Renal cortical epithelial cell (primary cell): Measurements from ENCODE around the gene METTL8. TPM values are rescaled to one million over a fixed set of nuclear protein-coding genes. Genes with fewer than 3 reads are reported as not detected.
A peak's percentile ranks its signal among the peaks of the same experiment; 100 is the strongest.

Experiments
- DNase-seq: peaks from one replicate; pipeline ENCODE4 v3.0.0-alpha.2; 2011; ENCODE audit warnings: low read depth
- total RNA-seq: library from RNA; depleted of rRNA; stranded (reverse); fragments of >200 nt; gene quantifications from 2 replicates; pipeline ENCODE4 v1.2.3, GENCODE V29; 2014

The METTL8 gene
- total RNA-seq, 1 donor from 2014 or later: 37.3 TPM

DNA sequence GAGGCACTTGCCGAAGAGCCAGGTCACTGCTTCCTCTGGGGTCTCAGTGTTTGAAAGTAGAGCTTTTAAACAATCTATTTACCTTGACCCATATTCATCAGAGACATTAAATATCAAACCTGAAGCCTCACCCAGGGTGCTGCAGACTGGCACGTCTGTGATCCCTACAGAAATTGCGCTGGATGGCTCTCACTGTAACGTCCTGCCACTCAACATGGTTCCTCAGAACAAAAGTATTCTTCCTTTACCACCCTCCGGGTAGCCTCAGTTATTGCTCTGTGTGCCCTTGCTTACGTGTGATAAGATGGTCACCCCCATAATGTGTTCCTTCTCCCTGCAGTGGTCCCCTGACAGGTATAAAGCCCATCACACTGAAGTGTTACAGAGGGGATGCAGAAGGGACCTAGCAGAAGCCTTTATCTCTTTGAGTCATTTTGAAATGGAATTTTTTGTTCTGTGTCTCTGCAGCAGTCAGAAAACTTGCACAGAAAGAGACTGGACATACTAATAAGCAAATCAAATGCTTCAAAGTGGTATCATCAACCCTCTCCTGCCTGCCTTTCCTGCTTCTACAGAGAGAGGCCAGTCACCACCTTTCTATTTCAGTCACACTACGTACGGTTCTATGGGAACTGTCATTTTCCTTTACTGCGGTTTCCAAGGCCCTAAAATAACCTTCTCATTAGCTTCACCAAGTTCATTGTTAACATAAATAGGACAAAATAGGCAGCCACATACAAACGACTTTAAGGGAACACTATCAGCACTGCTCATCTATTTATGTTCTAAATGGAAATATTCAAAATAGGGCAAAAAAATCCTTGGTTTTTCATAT lies 86.8 kb downstream of the METTL8 start:
- peak; percentile 9 for DNase-seq

DNA sequence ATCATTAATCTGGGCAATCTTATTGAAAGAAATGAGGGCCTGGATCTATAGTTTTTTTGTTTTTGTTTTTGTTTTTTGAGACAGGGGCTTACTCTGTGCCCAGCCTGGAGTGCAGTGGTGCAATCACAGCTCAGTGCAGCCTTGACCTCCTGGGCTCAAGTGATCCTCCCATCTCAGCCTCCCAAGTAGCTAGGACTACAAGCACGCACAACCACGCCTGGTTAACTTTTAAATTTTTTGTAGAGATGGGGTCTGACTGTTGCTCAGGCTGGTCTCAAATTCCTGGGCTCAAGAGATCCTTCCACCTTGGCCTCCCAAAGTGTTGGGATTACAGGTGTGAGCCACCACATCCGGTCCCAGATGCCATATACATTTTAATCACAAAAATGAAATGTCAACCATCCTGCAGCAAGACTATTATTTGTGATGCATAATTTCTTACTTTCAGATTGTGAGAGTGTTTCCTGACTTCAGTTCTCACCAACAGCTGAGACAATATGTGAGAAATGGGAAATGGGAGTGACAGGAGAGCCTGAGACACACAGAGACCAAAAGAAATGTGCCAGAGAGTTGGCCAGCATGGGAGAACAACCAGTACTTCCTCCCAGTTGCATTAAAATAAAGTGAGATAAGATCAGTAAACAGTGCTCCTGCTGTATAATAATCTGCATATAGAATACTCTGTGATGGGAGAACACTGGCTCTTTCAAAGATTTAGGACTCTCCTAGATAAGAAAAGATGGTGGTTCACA lies 87.6 kb downstream of the METTL8 start:
- DNase-seq: no peak

DNA sequence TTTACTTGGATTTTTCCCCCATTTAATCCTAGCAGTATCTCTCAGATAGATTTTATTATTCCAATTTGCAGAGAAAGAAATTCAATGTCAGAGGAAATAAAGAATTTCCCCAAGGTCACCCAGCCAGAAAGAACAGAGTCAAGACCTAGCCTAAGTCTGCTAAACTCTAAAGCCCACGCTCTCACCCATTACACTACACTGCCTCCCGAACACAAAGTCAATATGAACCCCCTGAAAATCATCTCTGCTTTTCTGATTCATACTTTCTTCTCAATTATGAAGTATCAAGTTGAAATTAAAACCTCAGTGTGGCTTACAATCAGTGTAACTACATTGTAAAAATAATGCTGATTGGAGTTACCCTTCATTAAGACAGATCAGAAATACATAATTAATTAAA lies 89.6 kb downstream of the METTL8 start:
- no peak for DNase-seq

DNA sequence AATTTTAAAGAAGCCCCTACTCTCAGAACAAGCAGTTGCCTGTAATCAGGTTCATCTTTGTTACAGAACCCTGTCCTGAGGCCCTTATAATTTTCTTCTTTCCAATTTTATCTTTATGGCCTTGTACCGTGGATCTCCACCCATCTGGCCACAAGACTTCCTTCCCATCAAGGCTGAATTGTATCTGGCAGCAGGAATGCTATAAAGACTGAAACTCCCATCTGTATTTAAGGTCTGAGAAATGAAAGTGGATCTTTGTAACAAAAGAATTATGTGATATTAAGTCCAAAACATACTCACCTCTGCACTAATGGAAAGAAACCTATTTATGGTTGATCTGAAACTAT lies 91.8 kb downstream of the METTL8 start:
- no peak for DNase-seq

DNA sequence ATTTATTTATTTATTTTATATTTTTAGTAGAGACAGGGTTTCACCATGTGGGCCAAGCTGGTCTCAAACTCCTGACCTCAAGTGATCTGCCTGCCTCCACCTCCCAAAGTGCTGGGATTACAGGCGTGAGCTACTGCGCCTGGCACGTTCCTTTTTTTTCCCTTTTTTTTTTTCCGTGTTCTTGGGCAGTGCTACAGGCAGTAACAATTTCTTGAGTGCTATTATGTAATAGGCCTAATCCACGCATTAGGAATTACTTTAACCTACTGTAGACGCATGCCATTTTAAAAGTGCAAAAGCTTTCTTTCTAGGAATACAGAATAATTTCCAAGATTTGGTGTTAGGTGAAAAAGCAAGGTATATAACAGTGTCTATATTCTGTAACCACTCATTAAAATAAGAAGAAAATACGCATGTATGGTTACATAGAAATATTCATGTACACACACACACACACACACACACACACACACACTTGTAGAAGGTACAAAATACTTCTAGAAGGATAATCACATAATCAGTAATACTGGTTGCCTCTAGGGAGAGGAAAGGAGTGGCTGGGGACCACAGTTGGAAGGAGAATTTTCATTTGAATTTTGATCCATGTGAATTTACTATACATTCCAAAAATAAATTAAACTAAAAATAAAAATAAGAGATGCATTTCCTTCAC lies 92.3 kb downstream of the METTL8 start:
- DNase-seq: no peak

DNA sequence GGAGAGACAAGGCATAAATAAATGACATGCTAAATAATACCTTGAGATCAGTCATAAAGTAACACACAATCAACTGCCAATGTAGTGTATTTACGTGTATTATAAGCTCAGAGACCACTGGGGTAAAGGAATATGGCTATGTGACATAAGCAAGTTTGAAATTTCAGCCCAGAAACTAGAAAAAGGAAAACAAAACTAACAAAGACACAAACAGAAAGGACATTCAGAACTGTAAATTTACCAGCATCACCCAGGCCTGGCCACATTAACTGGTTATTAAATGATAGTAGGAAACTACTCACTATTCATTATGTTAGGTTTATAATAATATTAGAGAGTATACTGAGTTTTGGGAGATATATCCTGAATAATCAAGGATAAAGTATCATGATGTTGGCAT lies 98.8 kb downstream of the METTL8 start:
- no peak for DNase-seq

DNA sequence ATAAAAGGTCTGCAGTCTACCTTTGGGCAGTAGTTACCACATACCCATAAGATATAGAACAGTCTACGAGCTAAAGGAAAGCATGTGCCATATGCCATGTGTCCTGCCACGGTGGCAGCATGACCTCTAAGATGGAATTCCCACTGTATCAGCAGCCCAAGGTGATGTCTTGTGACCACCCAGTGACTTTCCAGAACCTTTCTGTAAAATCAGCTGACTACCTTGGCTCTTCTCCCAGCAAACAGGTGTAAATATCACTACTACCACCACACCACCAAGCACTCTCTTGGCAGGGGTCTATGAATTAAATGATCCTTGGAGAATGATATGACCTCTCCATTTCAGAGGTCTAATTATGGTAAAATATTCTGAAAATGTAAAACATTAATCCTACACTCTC lies 99.6 kb downstream of the METTL8 start:
- peak; percentile 19 for DNase-seq

DNA sequence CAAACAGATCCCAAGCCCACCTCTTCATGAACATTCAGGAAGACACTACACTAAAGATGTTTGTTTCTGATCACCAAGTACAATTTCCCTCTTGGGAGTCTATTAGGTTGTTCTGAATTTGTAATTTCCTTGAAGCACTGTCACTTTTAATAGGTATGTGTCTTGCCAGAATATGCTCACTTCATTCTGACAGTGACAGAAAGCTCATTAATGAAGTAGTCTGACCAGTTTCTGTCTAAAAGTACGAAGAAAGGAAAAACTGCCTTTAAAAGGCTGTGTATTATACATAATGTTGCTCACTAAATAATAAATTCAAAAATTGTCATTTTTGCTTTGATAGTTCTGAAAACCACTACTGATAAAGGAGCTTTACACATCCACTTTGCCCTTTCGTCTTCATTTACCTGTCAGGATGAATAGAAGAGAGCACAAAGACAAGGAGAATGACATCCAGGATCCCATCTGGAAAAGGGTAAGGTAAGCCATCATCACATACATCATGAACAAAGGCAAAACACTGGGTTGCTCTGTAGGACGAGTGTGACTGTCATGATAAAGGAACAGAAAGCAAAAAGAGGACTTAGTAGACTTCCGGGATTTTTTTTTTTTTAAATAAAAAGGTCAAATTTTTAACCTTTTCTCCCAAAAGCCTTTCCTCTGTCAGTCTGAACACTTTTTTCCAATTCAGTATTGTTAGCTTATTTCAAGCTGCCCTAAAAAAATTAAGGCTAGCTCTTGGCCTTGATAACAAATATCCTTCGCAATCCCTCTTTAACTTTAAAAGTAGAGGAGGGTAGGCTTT lies 103.4 kb downstream of the METTL8 start:
- no peak for DNase-seq

DNA sequence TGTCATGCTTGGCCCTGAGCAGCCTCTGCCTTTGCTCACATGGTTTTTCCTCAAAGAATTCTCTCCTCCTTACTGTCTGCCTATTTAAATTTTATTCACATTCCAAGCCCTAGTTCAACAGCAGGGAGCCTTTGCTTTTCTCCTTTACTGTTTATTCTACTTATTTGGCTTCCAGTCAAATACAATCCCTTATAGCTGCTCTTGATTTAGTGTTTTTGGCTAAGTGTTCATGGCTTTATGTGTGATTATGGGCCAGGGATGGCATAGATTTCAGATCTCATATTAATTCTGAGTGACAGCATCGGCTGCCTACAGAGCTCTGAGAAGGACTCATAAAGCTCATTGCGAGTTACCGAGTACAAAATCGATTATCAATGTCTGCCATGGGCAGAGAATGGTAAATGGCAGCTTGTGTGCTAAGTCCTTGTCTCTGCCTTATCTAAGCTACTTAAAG lies 106.7 kb downstream of the METTL8 start:
- DNase-seq: no peak

DNA sequence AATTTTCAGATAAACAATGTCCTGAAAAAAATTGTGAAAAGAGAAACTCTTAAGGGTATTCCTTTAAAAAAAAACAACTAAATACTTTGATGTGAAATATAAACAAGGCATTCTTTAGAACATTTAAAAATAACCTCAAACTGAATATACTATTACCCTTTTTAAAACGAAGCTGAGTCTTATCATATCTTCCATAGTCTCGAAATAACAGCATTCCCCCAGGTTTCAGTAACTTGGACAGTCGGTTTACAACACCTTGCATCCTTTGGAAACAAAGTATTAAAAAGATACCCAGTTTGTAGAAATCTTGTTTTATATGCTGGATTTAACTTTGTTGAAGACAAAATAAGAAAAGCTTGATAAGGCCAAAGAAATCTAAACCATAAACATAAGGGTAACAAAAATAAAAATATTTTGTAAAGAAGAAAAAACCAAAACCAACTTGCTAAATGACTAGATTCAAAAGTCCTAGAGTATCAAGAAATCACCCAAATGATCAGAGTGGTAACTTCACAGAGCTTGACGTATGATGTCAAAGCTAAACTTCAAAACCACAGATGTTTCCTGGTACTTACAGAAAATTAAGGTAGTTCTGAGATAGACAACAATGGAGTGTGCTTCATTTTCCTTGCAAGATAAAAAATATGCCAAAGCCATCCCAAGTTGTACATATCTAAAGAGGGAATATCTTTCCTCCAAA lies 107.8 kb downstream of the METTL8 start:
- no peak for DNase-seq

DNA sequence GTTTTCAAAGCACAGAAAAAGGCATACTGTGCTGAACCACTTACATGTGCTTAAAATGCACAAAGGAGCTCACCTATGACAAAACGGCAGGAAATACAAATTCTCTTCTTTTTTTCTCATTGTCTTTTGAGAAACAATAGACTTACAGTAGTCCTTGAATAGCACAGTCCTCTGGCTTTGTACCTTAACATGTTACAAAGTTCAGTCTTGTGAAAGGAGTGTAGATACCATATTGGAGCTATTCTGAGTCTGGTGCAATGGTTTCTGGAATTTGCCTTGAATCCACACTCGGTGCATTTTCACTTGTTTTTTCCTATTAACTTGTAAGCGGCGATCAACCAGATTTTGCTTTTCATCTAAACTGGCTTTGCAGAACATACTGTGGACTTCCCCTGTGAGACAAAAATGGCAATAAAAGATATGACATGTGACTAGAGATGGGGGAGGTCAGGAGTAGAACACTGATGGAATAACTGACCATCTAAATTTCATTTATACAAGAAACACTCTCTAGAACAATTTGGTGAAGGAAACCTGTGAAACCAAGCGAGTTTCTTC lies 109.7 kb downstream of the METTL8 start:
- DNase-seq: no peak

DNA sequence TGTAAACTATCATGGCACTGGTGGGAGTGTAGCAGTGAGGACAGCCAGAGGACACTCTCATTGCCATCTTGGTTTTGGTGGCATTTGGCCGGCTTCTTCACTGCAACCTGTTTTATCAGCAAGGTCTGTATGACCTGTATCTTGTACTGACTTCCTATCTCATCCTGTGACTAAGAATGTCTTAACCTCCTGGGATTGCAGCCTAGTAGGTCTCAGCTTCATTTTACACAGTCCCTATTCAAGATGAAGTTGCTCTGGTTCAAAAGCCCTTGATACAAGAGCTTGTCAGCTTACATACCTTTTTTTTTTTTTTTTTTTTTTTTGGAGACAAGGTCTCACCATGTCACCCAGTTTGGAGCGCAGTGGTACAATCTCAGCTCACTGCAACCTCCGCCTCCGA lies 110.9 kb downstream of the METTL8 start:
- no peak for DNase-seq

DNA sequence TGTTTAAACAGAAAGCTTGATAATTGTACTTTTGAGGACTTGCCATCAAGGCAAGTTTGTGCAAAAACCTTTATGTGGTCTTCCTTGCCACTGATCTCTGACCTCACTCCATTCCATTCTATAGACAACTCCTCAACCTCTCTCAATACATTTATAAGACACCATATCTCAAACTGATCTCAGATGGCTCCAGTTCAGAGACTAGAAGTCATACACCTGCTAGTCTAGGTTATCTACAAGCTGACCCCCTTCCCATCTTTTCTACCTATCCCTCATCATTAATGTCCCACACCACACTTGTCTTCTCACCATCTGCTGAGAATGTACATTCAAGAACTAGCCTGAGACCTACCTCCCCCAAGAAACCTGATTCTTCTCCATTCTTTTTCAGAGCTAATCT lies 113.1 kb downstream of the METTL8 start:
- no peak for DNase-seq

DNA sequence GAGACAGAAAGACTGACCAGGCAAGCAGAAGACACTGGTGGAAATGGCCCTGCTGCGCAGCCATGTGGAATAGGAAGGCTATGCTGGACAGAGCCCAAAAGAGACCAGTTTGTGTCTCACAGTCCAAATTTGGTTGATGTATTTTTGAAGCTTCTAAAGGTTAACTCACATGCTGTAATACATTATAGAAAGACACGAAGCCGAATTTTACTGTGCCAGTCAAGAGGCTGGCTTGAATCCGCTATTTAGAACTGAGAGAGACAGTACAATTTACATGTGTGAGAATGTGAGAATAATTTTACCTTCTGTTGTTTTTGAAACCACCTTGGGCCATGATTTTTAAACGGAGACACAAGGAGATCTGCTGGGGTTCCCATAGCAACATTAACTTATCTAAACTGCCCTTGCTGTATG lies 113.6 kb downstream of the METTL8 start:
- DNase-seq: no peak

DNA sequence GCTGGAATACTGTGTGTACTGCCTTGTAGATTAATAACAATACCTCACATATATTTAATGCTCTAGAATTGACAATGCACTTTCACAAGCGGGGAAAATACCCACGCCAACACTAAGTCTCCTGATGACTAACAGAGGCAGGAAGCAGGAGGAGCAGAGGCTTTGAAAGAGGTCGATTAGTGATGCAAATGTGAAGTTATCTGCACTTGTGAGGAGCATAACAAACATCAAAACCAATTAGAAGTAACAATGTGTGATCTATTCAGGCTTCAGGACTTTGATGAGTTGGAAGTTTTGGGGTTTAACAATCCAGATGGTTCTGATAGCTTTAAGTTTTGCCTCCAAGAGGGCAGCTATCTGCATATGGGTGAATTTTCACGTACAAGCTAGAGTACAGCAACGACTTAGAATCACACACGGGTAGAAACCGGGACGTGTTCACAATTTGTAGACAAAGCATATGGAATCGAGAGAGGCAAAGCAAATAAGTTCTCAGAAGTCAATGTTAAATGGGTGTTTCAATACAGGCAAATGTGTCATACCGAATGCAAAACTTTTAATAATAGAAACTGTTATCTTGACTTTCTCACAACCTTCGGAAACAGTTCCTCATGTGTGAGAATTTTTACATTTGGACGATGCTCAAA lies 114.5 kb downstream of the METTL8 start:
- peak; percentile 25 for DNase-seq

DNA sequence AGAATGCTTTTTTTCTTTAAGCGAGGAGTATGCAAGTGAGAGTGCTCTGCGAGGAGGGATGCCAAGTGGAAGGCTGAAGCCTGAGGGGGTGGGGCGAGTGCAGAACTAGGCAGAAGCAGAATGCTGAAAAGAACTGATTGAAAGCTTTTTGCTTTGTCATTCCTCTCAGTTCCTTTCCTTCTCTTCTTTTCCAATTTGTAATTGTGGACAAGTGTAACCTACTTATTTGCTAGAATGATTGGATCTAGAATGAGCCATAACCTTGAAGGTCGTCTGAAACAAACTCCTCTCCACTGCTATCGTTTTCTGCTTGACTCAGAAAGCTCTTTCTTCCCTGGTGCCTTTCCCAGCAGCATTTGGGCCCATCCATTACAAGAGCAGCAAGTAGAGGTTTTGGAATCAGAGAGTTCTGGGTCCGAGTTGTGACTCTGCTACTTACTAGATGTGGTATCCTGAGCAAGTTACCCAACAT lies 115.3 kb downstream of the METTL8 start:
- DNase-seq: no peak

DNA sequence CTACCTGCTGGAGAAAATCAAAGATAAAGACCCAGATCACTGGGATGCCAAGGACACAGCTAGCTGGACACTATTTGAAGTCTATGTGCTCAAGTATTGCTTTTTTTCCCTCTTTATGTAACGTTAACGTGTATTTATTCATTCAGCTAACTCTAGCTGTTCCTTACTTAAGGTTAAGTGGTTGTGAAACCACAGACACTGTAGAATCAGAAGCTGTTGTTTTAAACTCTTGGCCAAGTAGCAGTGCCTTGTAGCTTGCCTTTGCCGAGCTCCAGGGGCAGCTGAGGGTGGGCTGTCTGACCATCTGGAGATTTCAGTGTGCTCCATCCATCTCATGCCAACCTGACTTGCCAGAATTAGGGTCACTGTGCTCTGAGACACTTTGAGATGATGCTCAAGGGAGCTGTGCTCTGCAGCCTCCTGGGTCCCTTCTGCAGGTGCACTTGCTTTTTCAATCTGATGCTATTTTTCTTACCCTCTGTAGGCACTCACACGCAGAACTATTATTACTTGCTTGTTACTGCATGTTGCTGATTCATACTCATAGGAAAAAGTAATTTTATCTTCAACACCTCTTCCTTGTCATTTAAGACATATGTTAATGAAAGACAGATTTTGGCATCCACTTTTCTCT lies 116.2 kb downstream of the METTL8 start:
- DNase-seq: no peak

DNA sequence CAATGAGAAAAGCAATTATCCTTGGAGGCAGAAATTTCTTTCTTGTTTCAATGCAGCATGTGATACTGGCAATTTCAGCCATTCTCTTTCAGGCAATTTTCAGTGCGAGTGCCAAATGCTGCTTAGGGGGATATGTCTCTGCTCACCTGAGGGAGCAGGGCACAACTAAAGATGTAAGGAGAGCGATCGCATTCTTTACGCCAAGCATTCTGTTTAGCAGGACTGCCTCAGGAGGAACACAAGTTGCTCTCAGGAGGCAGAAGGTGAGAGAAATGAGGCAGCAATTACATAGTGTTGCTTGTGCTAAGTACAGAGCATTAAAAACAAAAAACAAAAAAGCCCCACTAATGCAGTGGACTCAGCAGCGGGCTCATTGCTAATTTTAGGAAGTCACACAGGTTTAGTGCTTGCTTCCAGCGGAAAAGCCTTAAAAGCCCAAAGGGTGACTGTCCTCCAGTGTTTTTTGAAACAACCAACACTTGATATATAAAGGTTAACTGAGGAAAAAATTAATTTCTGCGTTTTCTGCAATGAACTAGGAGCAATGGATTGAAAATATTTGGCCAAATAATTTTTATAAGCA lies 116.9 kb downstream of the METTL8 start:
- DNase-seq: no peak

DNA sequence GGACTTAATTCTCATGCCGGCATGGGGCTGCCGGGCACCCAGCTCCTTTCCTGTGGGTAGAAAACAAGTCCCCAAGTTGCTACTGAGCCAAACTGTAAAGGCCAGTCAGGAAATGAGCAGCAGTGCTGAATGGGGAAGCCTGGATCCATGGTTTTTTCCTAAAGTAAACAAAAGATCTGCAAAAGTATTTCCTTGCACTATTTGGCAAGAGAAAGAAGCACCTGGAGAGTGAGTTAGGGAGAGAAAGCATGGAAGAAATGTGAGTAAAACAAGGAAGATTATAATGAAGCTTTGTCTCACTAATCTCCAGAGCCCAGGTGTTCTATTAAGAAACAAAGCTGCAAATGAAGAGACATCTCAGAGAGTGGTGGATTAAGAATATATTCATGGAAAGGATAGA lies 117.6 kb downstream of the METTL8 start:
- DNase-seq: no peak
